HG03432 (cell line): Measurements from ENCODE around the gene EPHB3.

Experiments
- ATAC-seq: cut with Tn5 transposase; IDR thresholded peaks from one replicate; pipeline ENCODE4 v1.9.1; 2021; ENCODE audit warnings: mild to moderate bottlenecking, moderate library complexity; ENCODE audit not compliant: unreplicated experiment

The EPHB3 gene

GRCh38 chr3:184578218-184578617 lies 16.6 kb downstream of the EPHB3 start:
- no peak for ATAC-seq

GRCh38 chr3:184578822-184579221 lies 17.2 kb downstream of the EPHB3 start:
- ATAC-seq: no peak

- no peak for ATAC-seq
These were observed 17.9 kb downstream of the EPHB3 start for GRCh38 chr3:184579513-184579912.

DNA sequence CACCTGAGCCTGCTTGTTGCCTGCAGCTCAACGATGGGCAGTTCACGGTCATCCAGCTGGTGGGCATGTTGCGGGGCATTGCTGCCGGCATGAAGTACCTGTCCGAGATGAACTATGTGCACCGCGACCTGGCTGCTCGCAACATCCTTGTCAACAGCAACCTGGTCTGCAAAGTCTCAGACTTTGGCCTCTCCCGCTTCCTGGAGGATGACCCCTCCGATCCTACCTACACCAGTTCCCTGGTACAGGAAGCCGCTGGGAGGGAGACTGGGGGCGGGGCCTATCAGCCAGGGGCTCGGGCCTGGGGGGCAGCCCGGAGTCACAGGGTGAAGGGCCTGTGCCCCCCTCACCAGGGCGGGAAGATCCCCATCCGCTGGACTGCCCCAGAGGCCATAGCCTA lies 18.8 kb downstream of the EPHB3 start:
- ATAC-seq: no peak

GRCh38 chr3:184581331-184581855 lies 19.8 kb downstream of the EPHB3 start:
- ATAC-seq: no peak

GRCh38 chr3:184582646-184583577 lies 21.3 kb downstream of the EPHB3 start:
- no peak for ATAC-seq

DNA sequence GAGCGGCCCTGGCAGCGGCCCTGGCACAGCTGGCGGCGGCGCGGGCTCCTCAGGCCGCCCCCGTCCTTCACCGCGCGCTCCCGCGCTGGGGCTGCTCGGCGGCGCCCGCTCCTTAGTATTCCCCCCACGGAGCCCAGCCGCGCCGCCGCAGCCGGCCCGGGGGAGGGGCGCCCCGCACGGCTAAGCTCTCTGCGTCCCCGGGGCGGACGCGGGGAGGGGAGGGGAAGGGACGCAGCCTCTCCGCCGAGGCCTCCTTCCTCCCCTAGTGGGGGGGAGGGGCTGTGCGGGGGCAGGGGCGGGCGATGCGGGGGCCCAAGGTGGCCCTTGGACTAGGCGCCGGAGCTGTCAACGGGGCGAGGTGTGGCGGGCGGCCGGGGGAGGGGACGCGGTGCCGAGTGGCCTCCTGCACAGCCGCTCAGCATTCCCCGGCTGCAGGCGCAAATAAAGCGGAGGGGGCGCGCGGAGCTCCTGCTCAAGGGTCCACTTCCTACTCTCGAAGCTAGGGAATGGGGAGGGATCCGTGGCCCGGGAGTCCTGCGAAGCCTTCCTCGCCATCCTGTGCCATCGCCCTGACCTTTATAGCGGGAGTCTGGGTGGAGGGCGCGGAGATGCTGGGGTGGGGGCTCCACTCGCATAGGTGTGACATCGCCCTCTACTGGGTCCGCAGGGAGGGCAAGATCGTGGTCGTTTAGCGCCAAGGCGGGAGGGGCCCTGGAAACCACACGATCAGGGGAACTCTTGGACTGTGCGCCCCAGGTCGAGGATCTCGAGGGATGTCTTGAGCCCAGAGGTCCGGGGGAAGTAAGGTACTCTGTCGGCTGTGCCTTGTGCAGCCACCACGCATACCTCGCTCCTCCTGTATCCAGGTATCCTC lies 22.2 kb downstream of the EPHB3 start:
- no peak for ATAC-seq

DNA sequence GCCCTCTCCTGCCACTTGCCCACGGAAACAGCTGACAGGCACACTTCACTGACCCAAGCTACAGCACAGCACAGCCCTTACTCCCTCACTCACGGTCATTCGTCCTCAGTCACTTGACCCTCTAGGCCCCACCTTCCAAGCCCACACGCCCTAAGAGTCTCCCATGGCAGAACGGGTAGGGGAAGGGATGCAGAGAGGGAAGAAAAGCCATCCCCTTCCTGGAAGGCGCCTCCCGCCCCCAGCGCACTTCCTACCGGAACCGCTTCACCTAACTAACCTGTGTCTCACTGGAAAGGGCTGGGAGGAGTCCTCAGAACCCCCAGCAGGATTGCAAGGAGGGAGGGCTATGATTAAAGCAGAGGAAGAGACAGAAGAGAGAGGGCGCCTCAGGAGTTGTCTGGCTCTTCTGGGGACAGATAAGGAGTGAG lies 22.9 kb downstream of the EPHB3 start:
- no peak for ATAC-seq

DNA sequence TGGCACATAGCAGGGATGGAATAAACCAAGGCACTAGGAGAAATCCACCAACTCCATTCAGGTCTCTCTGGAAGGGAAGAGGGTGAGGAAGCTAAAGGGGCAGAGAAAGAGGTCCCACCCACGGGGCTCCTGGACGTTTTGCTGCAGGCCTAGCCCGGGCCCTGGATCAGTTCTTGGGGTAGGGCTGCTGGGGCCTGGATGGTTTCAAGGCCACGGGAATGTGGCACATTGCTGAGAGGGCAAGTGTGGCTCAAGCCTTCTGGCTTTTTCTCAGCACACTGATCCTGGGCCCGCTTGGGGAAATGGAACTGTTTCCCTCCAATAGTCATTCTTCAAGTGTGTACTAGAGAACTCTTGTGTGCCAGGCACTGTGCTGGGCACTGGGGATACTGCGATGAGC lies 24.0 kb downstream of the EPHB3 start:
- no peak for ATAC-seq

GRCh38 chr3:184586851-184587250 lies 25.3 kb downstream of the EPHB3 start:
- ATAC-seq: no peak

DNA sequence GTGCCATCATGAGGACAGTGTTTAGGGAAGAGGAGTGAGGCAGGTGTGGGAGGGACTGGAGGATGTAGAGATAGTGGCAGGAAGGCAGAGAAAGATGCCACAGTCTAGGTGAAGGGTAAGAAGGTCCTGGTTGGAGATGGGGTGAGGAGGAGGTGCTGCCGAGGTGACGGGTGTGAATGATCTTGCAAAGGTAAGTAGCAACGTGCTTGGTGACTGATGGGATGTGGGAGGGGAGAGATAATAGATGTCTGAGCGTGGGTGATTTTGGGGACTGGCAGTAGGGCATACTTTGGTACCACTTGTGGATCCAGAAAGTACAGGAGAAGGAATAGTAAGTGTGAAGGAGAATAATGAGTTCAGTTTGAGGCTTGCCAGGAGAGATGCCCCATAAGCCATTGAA lies 27.2 kb downstream of the EPHB3 start:
- ATAC-seq: no peak

DNA sequence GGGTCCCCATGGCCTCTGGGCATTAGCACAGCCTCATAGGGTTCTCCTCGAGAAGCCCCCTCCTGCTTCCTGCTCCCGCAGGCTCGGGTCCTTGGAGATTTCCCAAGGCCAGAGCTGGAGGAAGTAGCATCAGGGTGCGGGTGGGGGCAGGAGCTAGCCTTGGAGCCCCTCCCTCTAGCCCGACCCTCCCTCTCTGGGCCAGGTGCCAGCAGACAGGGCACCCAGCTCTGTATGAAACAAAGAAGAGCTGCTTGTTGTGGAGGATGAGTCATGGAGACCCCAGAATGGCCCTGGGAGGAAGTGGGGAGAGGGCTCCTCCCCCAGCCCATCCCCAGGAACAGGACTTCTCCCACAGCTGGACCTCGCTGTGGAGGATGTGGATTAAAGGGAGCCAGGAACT lies 29.2 kb downstream of the EPHB3 start:
- ATAC-seq: no peak

GRCh38 chr3:184591789-184592188 lies 30.2 kb downstream of the EPHB3 start:
- no peak for ATAC-seq

DNA sequence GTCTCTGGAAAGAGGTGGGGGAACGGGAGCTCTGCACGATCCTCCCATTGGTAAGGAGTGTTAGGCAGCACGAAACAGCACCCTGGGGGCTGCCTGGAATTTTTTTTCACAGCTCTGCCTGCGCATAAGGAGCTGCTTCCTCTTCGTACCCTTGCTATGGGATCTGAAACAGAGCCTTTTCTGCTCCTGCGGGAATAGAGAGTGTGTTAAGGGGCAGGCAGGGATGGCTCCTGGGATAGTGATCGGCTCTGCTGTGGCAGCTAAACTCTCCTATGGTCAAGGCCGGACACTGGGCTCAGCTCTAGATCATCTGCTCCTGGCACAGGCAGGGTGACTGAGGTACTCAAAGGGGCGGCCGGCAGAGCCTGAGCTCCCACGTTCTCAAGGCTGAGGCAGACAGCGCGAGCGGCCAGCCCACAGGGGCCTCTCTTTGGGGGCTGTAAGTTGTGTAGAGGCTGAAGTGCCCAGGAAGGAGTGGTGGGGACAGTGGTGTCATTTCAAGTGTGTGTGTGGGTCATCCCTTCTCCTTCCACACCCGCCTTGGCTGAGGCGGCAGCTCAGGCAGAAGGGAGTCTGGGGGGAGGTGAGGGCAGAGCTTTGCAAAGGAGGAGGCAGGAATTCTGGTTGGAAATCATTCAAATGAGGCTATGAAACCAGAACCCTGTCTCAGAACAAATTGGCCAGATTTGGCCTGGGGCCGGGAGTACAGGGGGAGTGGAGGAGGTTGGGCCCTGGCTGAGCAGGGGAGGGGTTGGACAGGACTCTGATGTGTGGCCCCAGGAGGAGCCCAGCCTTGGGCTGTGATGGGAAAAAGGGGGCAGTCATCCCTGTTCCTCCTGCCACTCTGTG lies 31.0 kb downstream of the EPHB3 start:
- ATAC-seq: no peak

GRCh38 chr3:184593220-184593927 lies 31.8 kb downstream of the EPHB3 start:
- ATAC-seq: no peak

GRCh38 chr3:184593928-184594303 lies 32.3 kb downstream of the EPHB3 start:
- no peak for ATAC-seq

- no peak for ATAC-seq
These were observed 32.9 kb downstream of the EPHB3 start for GRCh38 chr3:184594371-184595001.

DNA sequence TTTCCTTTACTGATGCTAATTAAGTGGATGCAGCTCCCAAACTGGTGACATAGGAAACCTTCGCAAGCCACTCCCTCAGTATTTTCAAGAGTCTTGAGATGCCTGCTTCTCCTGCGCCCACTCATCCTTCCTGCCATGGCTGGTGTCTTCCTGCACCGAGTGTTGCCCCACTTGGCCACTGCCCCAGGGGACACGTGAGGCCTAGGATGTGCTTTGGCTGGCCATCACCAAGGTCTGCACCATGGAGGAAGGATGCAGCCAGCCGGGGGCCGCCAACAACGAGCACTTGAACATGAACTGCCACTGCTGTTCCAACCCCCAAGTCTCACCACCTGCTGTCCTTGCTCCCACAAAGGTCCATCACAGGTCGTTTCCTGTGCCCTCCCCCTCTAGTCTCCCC lies 34.1 kb downstream of the EPHB3 start:
- ATAC-seq: no peak

- no peak for ATAC-seq
These were observed 34.6 kb downstream of the EPHB3 start for GRCh38 chr3:184596233-184596632.
